Tibial artery (tissue), 4 donors: Measurements from ENCODE around the gene KCNN1.

Experiments used
- DNase-seq, 2 donors: peaks; one replicate each; pipeline ENCODE4 v3.0.0-alpha.2; 2019
- H3K27ac ChIP-seq, 2 donors: fragments of 200-600 bp; sonication (generic) in 1 of 2; 1 replicate in 1 of 2; 2 replicates in 1 of 2; pipeline ENCODE4 v1.5.1; 2018 to 2019; ENCODE audit warnings: mild to moderate bottlenecking in 1 of 2
- H3K27me3 ChIP-seq, 2 donors: fragments of 200-600 bp; sonication (generic) in 1 of 2; one replicate each; pipeline versions ENCODE4 v1.5.1 to v1.6.0; 2016 to 2019
- H3K36me3 ChIP-seq, 3 donors: fragments of 200-600 bp; sonication (generic) in 2 of 3; one replicate each; pipeline ENCODE4 v1.5.1; 2016 to 2019; ENCODE audit warnings: mild to moderate bottlenecking in 2 of 3
- H3K4me1 ChIP-seq, 4 donors: fragments of 200-600 bp; sonication (generic) in 2 of 4; 1 replicate in 3 of 4; 2 replicates in 1 of 4; pipeline ENCODE4 v1.5.1; 2016 to 2019
- H3K4me3 ChIP-seq, 2 donors: fragments of 200-600 bp; sonication (generic) in 1 of 2; 1 replicate in 1 of 2; 2 replicates in 1 of 2; pipeline ENCODE4 v1.5.1; 2018 to 2019; ENCODE audit warnings: mild to moderate bottlenecking in 2 of 2
- H3K9me3 ChIP-seq, 3 donors: fragments of 200-600 bp; sonication (generic) in 1 of 3; one replicate each; pipeline ENCODE4 v1.5.1; 2016 to 2019
- CTCF ChIP-seq, 2 experiments: fragments of 200-600 bp in 1 of 2; fragments of 450-650 bp in 1 of 2; IDR thresholded peaks; one replicate each; pipeline ENCODE4 v1.5.1; 2017 to 2019; ENCODE audit warnings: antibody characterized with exemption in 2 of 2, mild to moderate bottlenecking in 1 of 2, moderate library complexity in 1 of 2
- intact Hi-C: fragments of 100-400 bp; cut with DNase I; formaldehyde crosslinking; loops from one replicate; pipeline ENCODE4 v1.15.0; 2023; ENCODE audit warnings: low total_unique reads

Gene KCNN1

GRCh38 chr19:17969096-17969792 lies 2.3 kb downstream of the KCNN1 start:
- H3K4me1 ChIP-seq = peaks cover 0 to 12% (median 0%) of the 10 kb centered on the region in 4 donors
- peaks cover 0 to 76% of the 10 kb centered on the region in 2 donors for H3K27me3 ChIP-seq
- no peak for DNase-seq
- H3K36me3 ChIP-seq = no peaks in the 10 kb centered on the region
- no peak overlapping the region for H3K27ac ChIP-seq
- no peak for TF ChIP-seq CTCF (IDR thresholded peaks at IDR 0.05)
- no peaks in the 10 kb centered on the region for H3K9me3 ChIP-seq
- no peak overlapping the region for H3K4me3 ChIP-seq
- intact Hi-C loops = no loop called here

DNA sequence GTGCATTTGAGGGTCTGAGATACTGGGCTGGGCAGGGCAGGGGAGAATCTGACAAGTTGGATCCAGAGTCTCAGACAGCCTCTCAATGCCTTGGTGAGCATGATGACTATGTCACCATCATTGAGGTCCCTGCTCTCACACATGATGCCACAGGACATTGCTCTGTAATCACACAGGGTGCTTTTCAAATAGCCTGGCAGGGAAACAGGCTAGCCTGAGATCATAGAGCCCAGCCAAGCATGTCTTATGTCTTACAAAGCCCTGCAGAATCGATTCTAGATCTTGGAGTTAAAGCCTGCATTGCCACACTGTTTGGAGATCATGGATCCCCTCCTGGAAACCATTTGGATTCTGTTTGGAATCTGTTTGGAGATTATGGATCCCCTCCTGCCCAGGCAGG lies 5.3 kb downstream of the KCNN1 start:
- peaks cover 0 to 50% of the 10 kb centered on the region in 2 donors for H3K27me3 ChIP-seq
- H3K4me3 ChIP-seq = no peak overlapping the region
- no peaks in the 10 kb centered on the region for H3K9me3 ChIP-seq
- intact Hi-C loops = no loop called here
- H3K4me1 ChIP-seq = peaks cover 0 to 6% (median 0%) of the 10 kb centered on the region in 4 donors
- H3K27ac ChIP-seq = no peak overlapping the region
- TF ChIP-seq CTCF (IDR thresholded peaks at IDR 0.05) = no peak
- no peaks in the 10 kb centered on the region for H3K36me3 ChIP-seq
- no peak for DNase-seq

DNA sequence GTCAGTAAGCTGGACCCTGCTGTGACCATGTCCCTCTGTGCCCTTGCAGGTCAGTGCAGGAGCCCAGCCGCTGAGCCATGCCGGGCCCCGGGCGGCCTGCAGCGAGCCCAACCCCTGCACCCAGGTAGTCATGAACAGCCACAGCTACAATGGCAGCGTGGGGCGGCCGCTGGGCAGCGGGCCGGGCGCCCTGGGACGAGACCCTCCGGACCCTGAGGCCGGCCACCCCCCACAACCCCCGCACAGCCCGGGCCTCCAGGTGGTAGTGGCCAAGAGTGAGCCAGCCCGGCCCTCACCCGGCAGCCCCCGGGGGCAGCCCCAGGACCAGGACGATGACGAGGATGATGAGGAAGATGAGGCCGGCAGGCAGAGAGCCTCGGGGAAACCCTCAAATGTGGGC lies 6.9 kb downstream of the KCNN1 start:
- DNase-seq = no peak
- Histone ChIP-seq H3K27me3 (peaks cover 0 to 35% of the 10 kb centered on the region in 2 donors), H3K9me3 (no peaks in the 10 kb centered on the region), H3K4me3 (no peak overlapping the region), H3K27ac (no peak overlapping the region), H3K4me1 (no peaks in the 10 kb centered on the region), H3K36me3 (no peaks in the 10 kb centered on the region)
- TF ChIP-seq CTCF (IDR thresholded peaks at IDR 0.05) = no peak
- intact Hi-C loops = no loop called here

- DNase-seq = no peak
- H3K4me1 ChIP-seq = no peaks in the 10 kb centered on the region
- peaks cover 0 to 30% of the 10 kb centered on the region in 2 donors for H3K27me3 ChIP-seq
- H3K4me3 ChIP-seq = no peak overlapping the region
- no peak for TF ChIP-seq CTCF (IDR thresholded peaks at IDR 0.05)
- H3K36me3 ChIP-seq = no peaks in the 10 kb centered on the region
- intact Hi-C loops = no loop called here
- H3K9me3 ChIP-seq = no peaks in the 10 kb centered on the region
- H3K27ac ChIP-seq = no peak overlapping the region
Measured at GRCh38 chr19:17974551-17974950, 7.6 kb downstream of the KCNN1 start.

- intact Hi-C loops = no loop called here
- Histone ChIP-seq H3K9me3 (no peaks in the 10 kb centered on the region), H3K27me3 (peaks cover 0 to 31% of the 10 kb centered on the region in 2 donors), H3K27ac (no peak overlapping the region), H3K36me3 (no peaks in the 10 kb centered on the region), H3K4me3 (no peak overlapping the region), H3K4me1 (no peaks in the 10 kb centered on the region)
- DNase-seq = no peak
- TF ChIP-seq CTCF (IDR thresholded peaks at IDR 0.05) = no peak
Measured at GRCh38 chr19:17975032-17975431, 8.1 kb downstream of the KCNN1 start.
